HG02884 (cell line): Measurements from ENCODE around the gene TSTD1.
"Not testable (repeated sequence)": the region's sequence is repeated elsewhere in the genome, so short reads cannot be mapped to it uniquely, and the experiment has no call there.

ENCODE experiments used
- ATAC-seq: cut with Tn5 transposase; IDR thresholded peaks from one replicate; pipeline ENCODE4 v1.9.1; 2021; ENCODE audit warnings: mild to moderate bottlenecking, moderate library complexity; ENCODE audit not compliant: unreplicated experiment

Gene TSTD1

DNA sequence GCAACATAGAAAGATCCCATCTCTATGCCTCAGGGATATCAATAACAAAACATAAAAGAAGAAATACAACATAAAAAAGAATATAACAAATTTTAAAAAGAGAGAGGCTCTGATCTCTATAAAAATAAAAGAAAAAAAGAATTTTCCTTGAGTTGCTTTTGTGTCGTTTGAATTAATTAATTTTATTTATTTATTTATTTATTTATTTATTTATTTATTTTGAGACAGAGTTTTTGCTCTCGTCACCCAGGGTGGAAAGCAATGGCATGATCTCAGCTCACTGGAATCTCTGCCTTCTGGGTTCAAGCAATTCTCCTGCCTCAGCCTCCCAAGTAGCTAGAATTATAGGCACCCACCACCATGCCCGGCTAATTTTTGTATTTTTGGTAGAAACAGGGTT lies 26.3 kb downstream of the TSTD1 start:
- ATAC-seq: no peak

GRCh38 chr1:161009602-161010211 lies 29.1 kb downstream of the TSTD1 start:
- no peak for ATAC-seq

DNA sequence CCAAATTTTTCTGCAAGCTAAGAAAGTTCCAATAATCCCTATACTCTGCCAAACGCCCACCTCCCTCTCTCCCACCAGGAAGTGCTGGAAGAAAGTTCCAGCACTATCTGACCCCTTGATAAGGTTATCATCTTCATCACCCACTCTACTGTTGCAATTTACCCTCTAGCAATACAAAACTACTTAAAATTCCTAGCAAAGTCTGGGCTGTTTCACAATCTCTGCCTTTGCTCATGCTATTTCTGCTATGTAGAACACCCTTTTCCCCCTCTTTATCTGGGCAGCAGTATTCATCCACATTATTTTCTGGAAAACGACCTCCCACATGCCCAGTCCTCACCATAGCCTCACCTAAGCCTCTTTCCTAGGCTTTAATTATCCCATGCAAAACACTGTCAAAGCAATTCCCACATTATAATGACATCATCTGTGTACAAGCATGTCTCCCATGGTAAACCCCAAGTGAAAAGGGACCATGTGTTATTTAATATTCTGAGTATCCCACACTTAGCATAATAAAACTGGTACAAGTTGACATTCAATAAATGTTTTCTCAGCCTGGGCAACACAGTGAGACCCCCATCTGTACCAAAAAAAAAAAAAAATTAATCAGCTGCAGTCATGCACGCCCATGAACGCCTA lies 29.8 kb downstream of the TSTD1 start:
- ATAC-seq: no peak

DNA sequence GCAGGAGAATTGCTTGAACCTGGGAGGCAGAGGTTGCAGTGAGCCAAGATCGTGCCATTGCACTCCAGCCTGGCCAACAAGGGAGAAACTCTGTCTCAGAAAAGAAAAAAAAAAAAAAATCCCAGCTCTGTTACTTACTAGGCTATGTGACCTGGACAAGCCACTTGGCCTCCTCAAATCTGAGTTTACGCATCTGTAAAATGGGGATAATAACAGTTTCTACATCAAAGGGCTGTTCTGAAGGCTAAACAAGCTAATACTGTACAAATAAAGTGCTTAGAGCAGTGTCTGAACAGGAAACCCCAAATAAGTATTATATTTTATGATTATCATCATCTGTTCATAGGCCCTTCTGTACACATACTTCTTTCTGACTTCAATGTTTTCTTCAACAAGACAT lies 31.4 kb downstream of the TSTD1 start:
- no peak for ATAC-seq

DNA sequence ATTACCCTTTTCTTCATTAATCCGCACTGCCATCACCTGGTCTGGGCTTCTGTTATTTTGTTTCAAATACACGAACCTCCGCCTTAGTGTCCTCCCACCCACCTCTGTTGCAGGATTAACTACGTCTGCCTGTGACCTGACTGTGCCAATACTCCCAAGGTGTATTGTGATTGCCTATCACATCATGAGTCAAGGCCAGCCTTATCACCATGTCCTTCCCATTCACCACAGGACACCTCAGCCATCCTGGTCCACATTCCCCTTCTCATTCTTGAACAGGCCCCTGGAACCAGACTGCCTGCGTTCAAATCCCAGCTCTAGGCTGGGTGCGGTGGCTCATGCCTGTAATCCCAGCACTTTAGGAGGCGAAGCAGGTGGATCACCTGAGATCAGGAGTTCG lies 32.2 kb downstream of the TSTD1 start:
- ATAC-seq: no peak

GRCh38 chr1:161001525-161001924 lies 37.2 kb downstream of the TSTD1 start:
- ATAC-seq: no peak

- ATAC-seq: no peak
Measured at GRCh38 chr1:161000736-161001480, 37.9 kb downstream of the TSTD1 start.

GRCh38 chr1:160999376-160999775 lies 39.4 kb downstream of the TSTD1 start:
- no peak for ATAC-seq

DNA sequence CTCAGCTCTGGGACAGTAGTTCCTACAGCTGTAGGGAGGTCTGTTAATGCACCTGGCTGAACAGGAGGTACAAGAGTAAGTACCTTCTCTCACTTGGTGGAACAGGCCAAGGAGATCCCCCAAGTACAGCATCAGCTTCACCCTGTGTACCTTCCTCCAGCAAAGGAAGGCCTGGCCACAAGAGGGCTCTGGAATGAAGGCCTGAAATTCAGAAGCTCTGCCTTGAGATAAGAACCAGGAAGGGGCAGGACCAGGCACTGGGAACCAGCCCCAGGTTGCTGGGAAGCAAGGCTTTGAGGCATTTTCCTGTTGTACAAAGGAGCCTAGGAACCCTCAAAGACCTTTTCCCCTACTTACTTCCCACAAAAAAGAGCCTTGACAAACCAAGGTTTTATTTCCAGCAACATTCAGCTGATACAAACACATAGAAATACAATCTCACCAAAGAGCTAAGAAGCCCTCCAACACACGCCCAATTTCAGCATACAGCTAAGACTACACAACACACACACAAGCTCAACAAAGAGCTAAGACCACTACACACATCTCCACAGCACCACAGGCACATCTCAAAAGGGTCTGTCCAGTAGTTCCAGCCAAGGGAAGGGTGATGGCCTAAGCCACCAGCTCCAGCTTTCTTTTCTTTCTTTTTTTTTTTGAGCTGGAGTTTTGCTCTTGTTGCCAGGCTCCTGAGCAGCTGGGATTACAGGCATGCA lies 41.3 kb downstream of the TSTD1 start:
- no peak for ATAC-seq

DNA sequence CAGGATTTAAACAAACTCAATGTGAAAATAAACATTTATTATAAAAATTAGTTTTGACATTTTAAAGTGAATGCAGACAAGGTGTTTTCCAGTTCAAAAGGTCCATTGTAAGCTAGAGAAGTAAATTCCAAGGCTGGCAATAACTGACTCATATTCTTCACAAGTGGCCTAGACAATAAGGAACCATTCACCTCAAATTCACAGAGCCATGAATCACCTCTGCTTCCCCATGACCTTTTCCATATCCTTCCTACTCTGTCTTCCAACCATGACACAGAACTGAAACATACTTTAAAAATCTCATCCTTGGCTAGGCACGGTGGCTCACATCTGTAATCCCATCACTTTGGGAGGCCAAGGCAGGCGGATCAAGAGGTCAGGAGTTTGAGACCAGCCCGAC lies 42.6 kb downstream of the TSTD1 start:
- no peak for ATAC-seq

- no peak for ATAC-seq
Measured at GRCh38 chr1:160993544-160994193, 45.1 kb downstream of the TSTD1 start.

- not testable (repeated sequence) for ATAC-seq
Measured at GRCh38 chr1:160992036-160992435, 46.7 kb downstream of the TSTD1 start.
